Activated effector memory CD4-positive, alpha-beta T cell treated with Interleukin-2 at 50 U/mL for 16 hours (primary cell): ENCODE data around the gene TMX1.
"Not testable (repeated sequence)": the region's sequence is repeated elsewhere in the genome, so short reads cannot be mapped to it uniquely, and the experiment has no call there.

Experiments
- DNase-seq: peaks from one replicate; pipeline ENCODE4 v3.0.0-alpha.2; 2020

Gene TMX1, protein sequence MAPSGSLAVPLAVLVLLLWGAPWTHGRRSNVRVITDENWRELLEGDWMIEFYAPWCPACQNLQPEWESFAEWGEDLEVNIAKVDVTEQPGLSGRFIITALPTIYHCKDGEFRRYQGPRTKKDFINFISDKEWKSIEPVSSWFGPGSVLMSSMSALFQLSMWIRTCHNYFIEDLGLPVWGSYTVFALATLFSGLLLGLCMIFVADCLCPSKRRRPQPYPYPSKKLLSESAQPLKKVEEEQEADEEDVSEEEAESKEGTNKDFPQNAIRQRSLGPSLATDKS

DNA sequence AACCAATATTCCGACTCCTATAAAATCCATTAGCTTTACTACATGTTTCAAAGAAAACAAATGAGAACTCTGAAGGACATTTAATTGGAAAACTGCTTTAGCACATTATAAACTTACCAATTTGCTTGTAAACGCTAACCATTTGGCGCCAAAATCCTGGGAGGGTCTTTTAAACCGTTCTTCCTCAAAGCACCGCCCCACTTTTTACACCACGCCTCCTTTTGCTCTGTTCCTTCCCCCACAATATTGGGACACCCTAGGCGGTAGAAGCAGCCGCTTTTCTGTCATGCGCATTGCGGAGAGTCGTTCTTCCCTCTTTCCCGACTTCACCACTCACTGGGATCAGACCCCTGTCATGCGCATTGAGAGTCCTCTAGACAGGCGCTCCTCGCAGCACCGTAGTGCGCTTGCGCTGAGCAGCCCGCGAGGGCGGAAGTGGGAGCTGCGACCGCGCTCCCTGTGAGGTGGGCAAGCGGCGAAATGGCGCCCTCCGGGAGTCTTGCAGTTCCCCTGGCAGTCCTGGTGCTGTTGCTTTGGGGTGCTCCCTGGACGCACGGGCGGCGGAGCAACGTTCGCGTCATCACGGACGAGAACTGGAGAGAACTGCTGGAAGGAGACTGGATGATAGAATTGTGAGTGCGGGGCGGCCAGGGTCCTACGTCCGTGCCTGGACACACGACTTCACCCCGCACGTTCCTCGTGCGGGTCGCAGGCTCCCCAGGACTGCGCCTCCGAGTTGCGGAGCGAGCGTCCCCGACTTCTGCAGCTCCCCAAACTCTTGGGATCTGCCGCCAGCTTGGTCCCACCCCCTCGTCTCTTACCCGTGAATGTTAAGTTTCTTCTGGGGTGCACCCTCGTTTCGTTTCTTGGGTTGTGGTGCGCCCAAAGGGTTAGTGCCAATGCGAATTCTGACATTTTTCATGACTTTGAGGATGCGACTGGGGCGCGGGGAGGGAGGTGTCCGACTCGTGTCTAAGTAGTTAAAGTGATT is at the start of gene TMX1:
Gene TMX1, plus strand, starts transcription at position 435 of the 991 bp plus-strand sequence. Its CDS starts 46 bp downstream, at position 481.
- peak; percentile 80 for DNase-seq

DNA sequence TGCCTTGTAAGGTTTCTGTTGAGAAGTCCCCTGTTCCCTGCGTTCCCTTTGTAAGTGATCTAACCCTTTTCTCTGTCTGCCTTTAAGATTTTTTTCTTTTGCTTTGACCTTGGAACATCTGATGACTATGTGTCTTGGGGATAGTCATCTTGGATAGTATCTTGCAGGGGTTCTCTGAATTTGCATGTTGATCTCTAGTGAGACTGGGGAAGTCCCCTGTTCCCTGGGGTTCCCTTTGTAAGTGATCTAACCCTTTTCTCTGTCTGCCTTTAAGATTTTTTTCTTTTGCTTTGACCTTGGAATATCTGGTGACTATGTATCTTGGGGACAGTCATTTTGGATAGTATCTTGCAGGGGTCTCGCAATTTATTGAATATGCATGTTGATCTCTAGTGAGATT is 38.2 kb upstream of the TMX1 start:
- DNase-seq = no peak

DNA sequence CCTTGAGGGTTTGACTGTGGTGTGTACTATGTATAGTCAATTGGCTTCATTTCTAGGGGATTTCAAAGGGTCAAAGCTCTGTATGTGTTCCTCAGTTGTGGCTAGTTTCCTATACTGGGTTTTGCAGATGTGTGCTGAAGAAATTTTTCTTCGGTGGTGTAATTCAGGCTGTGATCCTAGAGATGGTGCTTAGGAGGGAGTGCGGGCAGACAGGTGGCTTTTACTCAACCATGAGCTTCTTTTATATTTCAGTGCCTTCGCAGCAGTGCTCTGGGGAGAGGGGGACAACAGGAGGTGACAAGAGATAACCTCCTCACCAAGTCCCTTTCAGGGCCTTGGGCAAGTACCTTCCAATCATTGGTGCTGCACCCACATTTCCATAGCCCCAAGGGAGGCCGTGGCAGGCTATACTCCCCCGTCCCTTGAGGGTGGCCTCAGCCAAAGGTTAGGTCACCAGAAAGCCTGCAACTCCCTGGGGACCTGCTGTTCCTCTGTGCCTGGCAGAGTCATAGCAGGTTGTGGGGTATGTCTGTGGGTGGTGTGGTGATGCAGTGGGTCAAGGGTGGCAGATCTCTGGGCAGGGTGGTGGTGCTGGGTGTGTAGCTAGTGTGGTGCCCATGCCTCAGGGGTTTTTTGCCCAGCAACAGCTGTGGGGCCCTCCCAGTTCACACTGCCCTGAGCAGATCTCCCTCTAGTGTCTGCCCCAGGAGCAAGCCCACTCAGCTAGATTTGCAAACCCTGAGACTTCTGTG is 37.0 kb upstream of the TMX1 start:
- DNase-seq = no peak

DNA sequence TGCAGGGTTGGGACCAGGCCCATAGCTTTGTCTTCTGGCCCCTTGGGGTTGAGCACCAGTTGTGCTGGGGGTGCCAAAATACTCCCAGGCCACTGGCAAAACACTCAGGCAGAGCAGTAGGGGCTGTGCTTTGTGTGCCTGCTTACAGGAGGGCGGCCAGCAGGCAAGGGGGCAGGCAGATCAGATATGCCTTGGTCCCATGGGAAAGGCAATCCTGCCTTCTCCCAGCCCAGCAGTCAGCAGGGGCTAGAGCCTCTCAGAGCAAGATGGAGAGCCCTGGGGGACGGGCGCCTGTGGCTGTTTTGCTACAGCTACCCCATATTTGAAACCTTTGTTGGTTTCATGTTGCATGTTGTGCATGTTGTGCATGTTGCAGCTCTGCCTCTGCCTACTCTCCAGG is 36.2 kb upstream of the TMX1 start:
- no peak for DNase-seq

DNA sequence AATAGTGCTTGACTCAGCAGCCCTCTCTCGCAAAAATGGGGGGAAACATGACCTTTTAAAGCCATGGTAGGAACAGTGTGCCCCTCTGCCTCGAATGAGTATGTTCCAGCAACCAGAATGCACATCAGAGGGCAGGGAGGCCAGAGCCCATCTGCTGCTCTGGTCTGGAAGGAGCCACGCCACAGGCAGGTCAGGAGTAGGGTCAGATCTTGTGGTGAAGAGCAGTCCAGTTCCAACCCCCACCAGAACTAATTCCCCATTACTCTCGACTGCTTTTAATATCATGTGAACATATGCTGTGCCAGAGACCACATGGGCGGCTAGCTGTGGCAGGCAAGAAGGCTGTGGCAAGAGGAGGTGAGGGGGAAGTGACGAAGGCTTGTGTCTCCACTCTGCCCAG is 34.6 kb upstream of the TMX1 start:
- no peak for DNase-seq

DNA sequence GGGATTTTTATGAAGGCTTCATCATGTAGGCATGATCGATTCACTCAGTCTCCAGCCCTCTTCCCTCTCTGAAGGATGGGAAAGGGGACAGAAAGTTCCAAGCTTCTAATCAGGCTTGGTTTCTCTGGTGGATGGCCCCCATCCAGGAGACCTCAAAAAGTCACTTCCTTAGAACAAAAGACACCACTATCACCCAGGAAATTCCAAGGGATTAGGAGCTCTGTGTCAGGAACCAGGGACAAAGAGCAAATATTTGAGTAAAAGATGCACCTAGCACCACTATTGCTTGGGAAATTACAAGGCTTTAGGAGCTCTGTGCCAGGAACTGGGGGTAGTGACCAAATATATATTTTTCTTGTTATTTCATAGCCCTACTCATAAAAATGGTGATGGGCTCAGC is 33.6 kb upstream of the TMX1 start:
- no peak for DNase-seq

DNA sequence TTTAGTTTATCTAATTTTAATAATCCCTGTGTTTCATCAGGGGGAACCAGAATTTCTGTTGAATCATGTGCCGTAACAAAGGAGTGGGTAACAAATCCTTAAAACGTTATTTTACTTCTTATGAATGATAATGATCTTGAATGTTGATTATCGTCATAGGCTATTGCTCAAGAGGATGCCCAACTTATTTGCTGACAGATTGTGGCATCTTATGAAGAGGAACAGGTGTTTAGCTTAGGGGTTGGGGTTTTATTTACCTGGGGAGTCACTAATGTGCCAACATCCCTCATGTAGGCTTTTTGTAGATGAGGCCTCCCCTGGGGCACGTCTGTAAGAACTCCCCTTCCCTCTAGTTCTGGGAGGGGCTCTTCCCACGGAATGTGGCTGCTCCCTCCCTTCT is 32.4 kb upstream of the TMX1 start:
- no peak for DNase-seq

DNA sequence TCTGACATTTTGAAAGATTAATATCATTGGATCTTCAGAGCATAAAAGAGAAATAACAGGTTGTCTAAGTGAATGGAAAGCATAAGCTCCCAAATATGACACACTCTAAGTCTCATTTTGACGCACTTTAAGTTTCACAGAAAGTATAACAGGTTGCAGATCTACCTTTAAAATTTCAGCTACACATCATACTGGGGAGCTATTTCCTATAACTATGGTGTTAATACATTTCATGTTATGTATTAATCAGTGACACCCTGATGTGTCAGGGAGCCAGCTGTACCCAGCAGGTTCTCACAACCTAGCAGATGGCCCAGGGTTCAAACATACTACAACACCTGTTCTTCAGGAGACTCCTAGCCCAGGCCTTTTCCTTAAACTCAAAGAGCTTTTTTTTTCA is 31.1 kb upstream of the TMX1 start:
- DNase-seq = no peak

DNA sequence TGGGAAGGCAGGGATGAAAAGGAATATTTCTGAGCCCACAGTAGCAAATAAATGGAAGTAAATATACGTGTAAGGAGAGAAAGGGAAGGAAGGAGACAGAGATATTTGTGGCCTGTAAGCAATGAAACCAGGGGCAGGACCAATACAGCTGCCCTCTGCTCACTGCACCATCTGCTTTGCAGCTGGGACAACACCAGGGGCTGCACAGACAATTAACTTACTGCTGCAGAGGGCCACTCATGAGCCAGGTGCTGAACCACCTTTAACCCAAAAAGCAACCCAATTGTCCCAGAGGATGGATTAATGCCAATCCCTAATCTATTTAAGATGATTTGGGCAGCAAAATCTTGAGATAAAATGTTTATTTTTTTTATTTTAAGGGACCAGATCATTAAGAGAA is 30.6 kb upstream of the TMX1 start:
- no peak for DNase-seq

DNA sequence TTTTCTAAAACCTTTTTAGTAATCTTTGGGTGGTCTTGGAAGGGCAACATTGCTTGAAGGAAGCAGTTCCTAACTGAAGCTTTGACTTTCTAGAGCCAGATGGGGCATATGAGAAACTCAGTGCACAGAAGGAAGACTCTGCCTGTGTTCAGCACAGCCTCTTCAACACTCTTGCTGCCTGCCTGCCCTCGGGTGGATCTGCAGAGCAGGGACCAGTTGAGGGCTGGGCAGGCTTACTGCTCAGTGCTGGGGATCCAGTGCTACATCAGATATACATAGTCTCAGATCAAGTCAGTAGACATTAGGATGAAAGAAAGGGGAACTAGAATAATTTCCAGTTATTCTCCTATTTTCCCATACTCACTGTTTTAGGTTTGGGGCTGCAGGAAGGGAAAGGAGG is 29.5 kb upstream of the TMX1 start:
- DNase-seq = no peak

DNA sequence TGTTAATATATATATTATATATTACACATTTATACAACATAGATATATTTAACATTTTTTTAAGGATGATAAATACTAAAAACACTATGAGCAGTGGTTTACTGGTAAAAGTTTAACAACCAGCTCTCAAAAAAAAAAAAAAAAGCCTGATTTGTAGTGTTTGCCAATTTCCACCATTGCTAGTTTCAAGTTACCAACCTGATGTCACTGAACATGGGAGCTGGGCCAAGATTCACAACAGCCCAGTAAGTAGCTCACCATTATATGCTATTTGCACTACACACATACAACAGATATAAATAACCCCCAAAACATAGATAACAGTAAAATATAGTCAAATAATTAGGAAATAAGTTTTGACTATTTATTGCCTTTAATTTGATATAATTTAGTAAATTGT is 28.9 kb upstream of the TMX1 start:
- DNase-seq = no peak

DNA sequence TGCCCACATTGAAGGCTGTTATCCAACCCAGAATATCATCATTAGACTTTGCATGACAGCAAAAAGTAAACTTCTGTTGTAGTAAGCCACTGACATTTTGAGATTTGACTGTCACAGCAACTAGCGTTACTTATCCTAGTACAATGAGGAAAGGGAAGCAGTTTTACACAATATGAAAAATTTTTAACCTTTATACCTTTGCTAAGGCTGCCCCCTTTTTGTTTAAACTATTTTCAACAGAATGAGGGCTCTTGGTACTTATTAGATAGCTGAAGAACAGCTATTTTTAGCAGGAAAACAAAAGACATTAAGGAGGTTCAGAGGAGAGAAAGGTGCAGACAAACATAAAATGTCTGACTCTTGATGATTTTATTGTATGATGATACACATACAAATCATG is 23.4 kb upstream of the TMX1 start:
- DNase-seq = no peak

DNA sequence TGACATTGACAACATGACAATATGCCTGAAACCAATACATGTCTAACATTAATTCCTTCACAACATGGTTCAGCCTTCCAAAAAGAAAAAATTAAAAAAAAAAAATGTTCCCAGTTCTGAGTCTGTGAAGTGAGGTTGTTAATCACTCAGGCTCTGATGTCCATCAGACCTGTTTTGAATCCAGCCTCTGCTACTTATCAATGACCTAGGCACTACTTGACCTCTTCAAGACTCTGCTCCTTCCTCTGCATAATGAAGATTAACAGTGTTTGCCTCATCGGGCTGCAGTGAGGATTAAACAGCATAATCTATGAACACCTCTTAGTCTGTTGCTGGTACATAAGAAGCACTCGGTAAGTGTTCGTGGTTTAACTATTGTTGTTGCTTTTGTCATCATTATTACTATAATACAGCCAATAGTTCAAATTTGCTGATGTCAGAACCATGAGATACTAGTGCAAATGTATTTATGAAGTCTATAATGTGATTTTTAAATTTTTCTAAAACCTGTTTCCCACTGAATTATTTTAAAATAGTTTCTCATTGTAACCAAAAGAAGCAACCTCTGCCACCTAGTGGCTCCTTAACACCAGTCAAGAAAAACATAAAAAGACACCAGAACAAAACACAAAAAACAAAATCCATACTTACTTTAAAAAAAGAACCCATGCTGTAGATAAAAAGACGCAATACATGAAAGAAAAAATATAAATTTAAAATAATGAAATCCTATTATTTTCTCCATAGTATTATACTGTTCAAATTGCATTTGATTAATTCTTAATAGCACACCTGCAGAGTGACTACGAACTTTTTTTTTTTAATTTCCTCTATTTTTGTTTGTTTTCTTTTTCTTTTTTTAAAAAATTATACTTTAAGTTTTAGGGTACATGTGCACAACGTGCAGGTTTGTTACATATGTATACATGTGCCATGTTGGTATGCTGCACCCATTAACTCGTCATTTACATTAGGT is 20.3 kb upstream of the TMX1 start:
- DNase-seq = no peak

DNA sequence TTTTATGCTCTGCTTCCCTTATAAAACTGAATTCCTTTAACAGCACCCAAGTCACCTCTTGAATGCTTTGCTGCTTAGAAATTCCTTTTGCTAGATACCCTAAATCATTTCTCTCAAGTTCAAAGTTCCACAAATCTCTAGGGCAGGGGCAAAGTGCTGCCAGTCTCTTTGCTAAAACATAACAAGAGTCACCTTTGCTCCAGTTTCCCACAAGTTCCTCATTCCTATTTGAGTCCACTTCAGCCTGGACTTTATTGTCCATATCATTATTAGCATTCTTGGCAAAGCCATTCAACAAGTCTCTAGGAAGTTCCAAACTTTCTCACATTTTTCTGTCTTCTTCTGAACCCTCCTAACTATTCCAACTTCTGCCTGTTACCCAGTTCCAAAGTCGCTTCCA is 16.6 kb upstream of the TMX1 start:
- DNase-seq = not testable (repeated sequence)

DNA sequence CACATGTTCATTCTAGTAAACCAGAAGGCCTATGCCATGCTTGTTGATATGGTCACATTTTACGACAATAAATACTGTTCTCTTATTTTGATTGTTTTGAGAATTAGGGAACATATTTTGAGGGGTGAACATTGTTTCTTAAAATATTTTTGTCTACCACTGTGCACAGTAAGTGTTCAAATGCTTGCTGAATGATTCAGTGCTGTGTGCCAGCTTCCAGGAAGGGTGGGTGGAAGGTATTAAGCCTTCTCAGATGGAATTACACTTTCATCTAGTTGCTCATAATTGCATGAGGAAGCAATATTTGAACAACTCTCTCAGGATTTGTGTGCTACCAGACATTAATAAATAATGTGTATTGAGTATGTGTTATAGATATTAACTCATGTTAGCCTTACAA is 15.5 kb upstream of the TMX1 start:
- no peak for DNase-seq

DNA sequence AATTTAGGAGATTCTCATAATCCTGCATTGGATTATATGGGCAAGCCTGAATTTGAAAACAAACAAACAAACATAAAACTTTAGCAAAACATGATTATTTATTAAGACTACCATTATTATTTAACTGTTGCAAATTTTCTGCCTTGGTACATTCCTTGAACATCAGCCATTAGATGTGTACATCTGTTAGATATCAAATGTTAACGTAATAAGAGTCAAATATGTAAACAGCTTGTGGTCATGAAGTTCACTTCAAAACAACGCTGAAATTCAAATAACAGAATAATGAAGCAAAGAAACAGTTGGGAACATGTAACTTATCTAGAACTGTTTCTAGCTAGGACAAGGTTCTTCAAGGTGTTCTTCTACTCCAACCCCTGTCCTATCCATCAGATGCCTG is 14.3 kb upstream of the TMX1 start:
- DNase-seq = no peak

DNA sequence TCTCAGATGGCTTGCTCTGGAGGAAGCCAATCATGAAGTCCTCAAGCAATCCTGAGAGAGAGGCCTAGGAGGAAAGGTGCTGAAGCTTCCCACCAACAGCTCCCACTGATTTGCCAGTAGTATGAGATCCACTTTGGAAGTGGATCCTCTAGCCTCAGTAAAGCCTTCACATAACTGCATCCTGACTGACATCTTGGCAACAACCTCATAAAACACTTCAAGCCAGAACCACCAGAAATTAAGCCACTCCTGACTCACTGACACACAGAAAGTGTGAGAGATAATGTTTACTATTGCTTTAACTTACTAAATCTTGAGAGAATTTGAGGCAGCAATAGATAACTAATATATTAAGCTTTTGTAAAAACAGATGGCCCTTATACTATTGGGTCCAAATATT is 11.7 kb upstream of the TMX1 start:
- DNase-seq = no peak

DNA sequence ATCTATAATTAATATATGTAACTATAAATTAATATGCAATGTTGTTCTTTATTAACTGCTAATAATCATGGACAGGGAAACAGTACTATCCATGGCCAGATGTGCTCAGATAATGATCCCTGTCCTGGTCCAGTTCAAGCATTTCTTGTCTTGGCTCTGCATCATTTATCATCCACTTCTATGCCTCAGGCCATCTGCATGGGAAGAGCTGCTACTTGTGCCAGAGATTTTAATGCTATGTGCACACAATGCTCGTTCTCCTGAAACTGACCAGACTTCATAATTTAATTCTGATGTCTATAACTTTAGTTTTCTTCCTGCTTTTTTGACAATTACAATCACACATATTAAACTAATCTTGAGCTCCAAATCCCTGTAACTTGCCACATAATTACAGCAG is 11.2 kb upstream of the TMX1 start:
- DNase-seq = no peak

DNA sequence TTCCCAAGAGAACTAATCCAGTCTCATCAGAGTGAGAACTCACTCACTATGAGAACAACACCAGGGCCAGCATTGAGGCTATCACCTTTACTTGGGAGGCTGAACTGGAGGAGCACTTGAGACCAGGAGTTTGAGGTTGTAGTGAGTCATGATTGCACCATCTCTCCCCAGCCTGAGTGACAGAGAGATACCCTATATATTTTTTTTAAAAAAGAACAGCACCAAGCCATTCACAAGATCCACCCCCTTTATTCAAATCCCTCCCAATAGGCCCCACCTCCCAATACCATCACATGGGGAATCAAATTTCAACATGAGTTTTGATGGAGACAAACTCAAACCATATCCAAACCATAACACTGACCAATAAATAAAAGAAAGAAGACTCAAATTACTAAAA is 3.7 kb upstream of the TMX1 start:
- DNase-seq = no peak

DNA sequence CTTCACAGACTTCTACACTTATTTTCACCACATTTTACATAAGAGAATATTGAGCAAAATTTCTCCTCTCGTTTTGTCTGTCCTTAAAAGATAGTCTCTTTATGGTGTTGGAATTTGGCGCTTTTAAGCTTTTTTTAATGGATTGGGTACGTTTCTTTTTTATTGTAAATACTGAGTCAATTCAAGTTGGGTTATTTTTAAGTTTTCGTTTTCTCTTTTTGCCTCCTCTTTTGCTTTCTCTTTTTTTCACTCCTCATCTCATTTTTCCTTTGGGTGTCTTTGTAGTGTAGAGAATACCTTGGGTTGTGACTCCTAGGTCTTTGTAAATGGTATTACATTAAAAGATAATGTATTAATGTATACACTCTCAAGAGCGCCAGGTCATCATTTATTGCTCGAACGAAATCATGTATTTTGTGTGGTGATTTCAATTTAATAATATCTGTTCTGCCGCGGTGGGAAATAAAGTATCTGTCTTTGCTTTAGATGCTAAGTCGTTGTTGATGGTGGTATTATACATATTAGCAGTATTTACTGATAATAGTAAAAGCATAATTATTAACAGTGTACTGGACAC is 845 bp downstream of the TMX1 start:
- DNase-seq = no peak

DNA sequence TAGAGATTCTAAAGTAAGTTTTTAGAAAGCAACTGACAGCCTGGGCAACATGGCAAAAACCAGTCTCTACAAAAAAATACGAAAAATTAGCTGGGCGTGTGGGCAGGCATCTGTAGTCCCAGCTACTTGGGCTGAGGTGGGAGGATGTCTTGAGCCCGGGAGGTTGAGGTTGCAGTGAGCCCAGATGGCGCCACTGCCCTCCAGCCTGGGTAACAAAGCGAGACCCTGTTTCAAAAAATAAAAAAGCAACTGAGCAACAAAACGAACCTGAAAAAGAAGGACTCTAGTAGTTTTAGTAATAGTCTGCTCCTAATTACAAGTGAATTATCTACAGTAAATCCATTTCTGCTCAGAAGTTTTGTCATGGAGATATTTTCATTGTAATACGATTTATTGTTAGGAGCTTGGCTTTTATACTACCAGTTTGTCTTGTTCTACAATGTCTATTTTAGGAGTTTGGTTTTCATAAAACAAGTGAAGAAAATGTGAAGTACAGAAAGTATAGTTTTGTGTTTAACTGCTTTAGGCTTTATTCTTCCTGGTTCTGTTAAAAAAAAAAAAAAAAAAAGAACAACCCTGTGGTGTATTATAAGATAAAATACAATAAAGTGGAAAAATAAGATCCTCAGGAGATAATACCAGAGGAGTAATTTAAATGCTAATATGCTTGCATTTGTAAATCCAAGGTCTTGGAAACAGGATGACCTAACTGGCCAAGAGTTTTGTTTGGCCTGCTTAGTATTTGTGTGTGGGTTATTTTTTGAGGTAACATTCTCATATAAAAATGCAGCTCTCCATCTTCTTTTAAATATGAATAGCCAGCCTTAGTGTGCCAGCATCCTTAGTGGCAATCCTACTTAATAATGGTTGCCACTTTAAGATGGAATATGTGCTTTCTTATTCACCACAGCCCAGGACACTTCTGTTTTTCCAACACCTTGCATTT is 2.8 kb downstream of the TMX1 start:
- DNase-seq = no peak
